ENCODE data around the gene ZBTB7C. TPM values are rescaled to one million over a fixed set of nuclear protein-coding genes. Genes with fewer than 3 reads are reported as not detected.
"Not testable (repeated sequence)": the region's sequence is repeated elsewhere in the genome, so short reads cannot be mapped to it uniquely, and the experiment has no call there.

The ZBTB7C gene
- 12.8 TPM for polyA plus RNA-seq (ENCODE audit: insufficient read length)
- long read RNA-seq, donor 1, full-length matches to known transcripts, result 2 of 2 reads
- long read RNA-seq, donor 1, partial matches to known transcripts, result 0 of 2 reads
- long read RNA-seq, donor 1, other reads (novel, unspliced or antisense), result 0 of 2 reads
- long read RNA-seq, donor 2, full-length matches to known transcripts, result 2 of 2 reads
- long read RNA-seq, donor 2, partial matches to known transcripts, result 0 of 2 reads
- long read RNA-seq, donor 2, other reads (novel, unspliced or antisense), result 0 of 2 reads
- long read RNA-seq, donor 3, full-length matches to known transcripts, result 2 of 2 reads
- long read RNA-seq, donor 3, partial matches to known transcripts, result 0 of 2 reads
- long read RNA-seq, donor 3, other reads (novel, unspliced or antisense), result 0 of 2 reads
- long read RNA-seq, donor 4, result 0 reads
- long read RNA-seq, donor 5, full-length matches to known transcripts, result 2 of 2 reads
- long read RNA-seq, donor 5, partial matches to known transcripts, result 0 of 2 reads
- long read RNA-seq, donor 5, other reads (novel, unspliced or antisense), result 0 of 2 reads
- long read RNA-seq, donor 6, full-length matches to known transcripts, result 3 of 3 reads
- long read RNA-seq, donor 6, partial matches to known transcripts, result 0 of 3 reads
- long read RNA-seq, donor 6, other reads (novel, unspliced or antisense), result 0 of 3 reads
- long read RNA-seq, donor 7, full-length matches to known transcripts, result 3 of 10 reads
- long read RNA-seq, donor 7, partial matches to known transcripts, result 7 of 10 reads
- long read RNA-seq, donor 7, other reads (novel, unspliced or antisense), result 0 of 10 reads
- long read RNA-seq, donor 8, full-length matches to known transcripts, result 1 of 1 reads
- long read RNA-seq, donor 8, partial matches to known transcripts, result 0 of 1 reads
- long read RNA-seq, donor 8, other reads (novel, unspliced or antisense), result 0 of 1 reads

- no peak for DNase-seq
These were observed at the start of gene ZBTB7C for GRCh38 chr18:48408727-48409590. Gene ZBTB7C (minus strand): TSS chr18:48409383.

- DNase-seq, result no peak
These were observed 47.7 kb upstream of the ZBTB7C start for GRCh38 chr18:48456838-48457237.

- DNase-seq, result no peak
These were observed 46.6 kb upstream of the ZBTB7C start for GRCh38 chr18:48455555-48456478.

GRCh38 chr18:48454261-48454757 is 45.1 kb upstream of the ZBTB7C start:
- DNase-seq, result no peak

GRCh38 chr18:48453330-48454066 is 44.3 kb upstream of the ZBTB7C start:
- DNase-seq, result no peak

GRCh38 chr18:48452861-48453323 is 43.7 kb upstream of the ZBTB7C start:
- no peak for DNase-seq

GRCh38 chr18:48450685-48451084 is 41.5 kb upstream of the ZBTB7C start:
- DNase-seq, result no peak

GRCh38 chr18:48446582-48447225 is 37.5 kb upstream of the ZBTB7C start:
- DNase-seq, result peak; percentile 82

GRCh38 chr18:48445540-48445939 is 36.4 kb upstream of the ZBTB7C start:
- peak; percentile 71 for DNase-seq

GRCh38 chr18:48442761-48443160 is 33.6 kb upstream of the ZBTB7C start:
- no peak for DNase-seq

- DNase-seq, result no peak
These were observed 32.3 kb upstream of the ZBTB7C start for GRCh38 chr18:48441405-48441881.

- DNase-seq, result no peak
These were observed 31.7 kb upstream of the ZBTB7C start for GRCh38 chr18:48440924-48441323.

GRCh38 chr18:48436907-48437306 is 27.7 kb upstream of the ZBTB7C start:
- no peak for DNase-seq

GRCh38 chr18:48434382-48434781 is 25.2 kb upstream of the ZBTB7C start:
- DNase-seq, result not testable (repeated sequence)

- no peak for DNase-seq
These were observed 24.4 kb upstream of the ZBTB7C start for GRCh38 chr18:48433541-48433940.

- no peak for DNase-seq
These were observed 21.0 kb upstream of the ZBTB7C start for GRCh38 chr18:48430150-48430549.

- DNase-seq, result no peak
These were observed 19.4 kb upstream of the ZBTB7C start for GRCh38 chr18:48428475-48429177.

GRCh38 chr18:48422947-48423378 is 13.8 kb upstream of the ZBTB7C start:
- no peak for DNase-seq
